DOHH2 (cell line): ENCODE results near the gene MC2R.

ENCODE experiments used
- H3F3A ChIP-seq: fragments of 200-600 bp; sonication (generic), shearing (Covaris generic); 2 replicates; pipeline ENCODE4 v1.6.0; 2016; ENCODE audit warnings: antibody characterized with exemption, mild to moderate bottlenecking; ENCODE audit not compliant: control insufficient read depth, insufficient read depth
- H3K27ac ChIP-seq: fragments of 200-600 bp; sonication (generic); 2 replicates; pipeline ENCODE4 v1.5.1; 2014; ENCODE audit warnings: low read depth, mild to moderate bottlenecking, low read length, moderate library complexity
- H3K27me3 ChIP-seq: fragments of 200-600 bp; sonication (generic); 2 replicates; pipeline ENCODE4 v1.6.1; 2014; ENCODE audit warnings: mild to moderate bottlenecking, low read length, mixed read lengths; ENCODE audit not compliant: control insufficient read depth
- H3K36me3 ChIP-seq: fragments of 200-600 bp; sonication (generic); 2 replicates; pipeline ENCODE4 v1.6.1; 2014; ENCODE audit warnings: mild to moderate bottlenecking, low read length, moderate library complexity, mixed read lengths; ENCODE audit not compliant: control insufficient read depth
- H3K4me1 ChIP-seq: fragments of 200-600 bp; sonication (generic); 2 replicates; pipeline ENCODE4 v1.6.1; 2014; ENCODE audit warnings: mild to moderate bottlenecking, low read length, mixed read lengths; ENCODE audit not compliant: control insufficient read depth
- H3K4me2 ChIP-seq: fragments of 200-600 bp; sonication (generic); 2 replicates; pipeline ENCODE4 v1.6.0; 2014; ENCODE audit warnings: mild to moderate bottlenecking, low read length, moderate library complexity
- H3K4me3 ChIP-seq: fragments of 200-600 bp; sonication (generic); 2 replicates; pipeline ENCODE4 v1.5.1; 2014; ENCODE audit warnings: mild to moderate bottlenecking, low read length, mixed read lengths
- H3K79me2 ChIP-seq: fragments of 200-600 bp; sonication (generic); 2 replicates; pipeline ENCODE4 v1.6.1; 2014; ENCODE audit warnings: mild to moderate bottlenecking, low read length, mixed read lengths; ENCODE audit not compliant: control insufficient read depth
- H3K9me2 ChIP-seq: fragments of 200-600 bp; sonication (generic); replicated peaks from 2 replicates; pipeline ENCODE4 v1.6.1; 2014; ENCODE audit warnings: mild to moderate bottlenecking, low read length, mixed read lengths; ENCODE audit not compliant: control insufficient read depth
- H3K9me3 ChIP-seq: fragments of 200-600 bp; sonication (generic); 2 replicates; pipeline ENCODE4 v1.6.1; 2014; ENCODE audit warnings: antibody characterized with exemption, low read length, mixed read lengths; ENCODE audit not compliant: control insufficient read depth, insufficient read depth
- H4K20me1 ChIP-seq: fragments of 200-600 bp; sonication (generic); 2 replicates; pipeline ENCODE4 v1.6.0; 2014; ENCODE audit warnings: low read depth, mild to moderate bottlenecking, antibody characterized with exemption, low read length, moderate library complexity; ENCODE audit not compliant: control insufficient read depth, insufficient read depth
- EZH2phosphoT487 ChIP-seq: fragments of 200-600 bp; sonication (generic); IDR thresholded peaks from 2 replicates; pipeline ENCODE4 v1.6.1; 2017; ENCODE audit warnings: borderline replicate concordance, mild to moderate bottlenecking, antibody characterized with exemption, low read length, moderate library complexity, mixed read lengths
- TF ChIP-seq, protein P1 (sequence below): fragments of 200-600 bp; sonication (generic); IDR thresholded peaks from one replicate; pipeline ENCODE4 v1.5.1; 2014; ENCODE audit warnings: antibody characterized with exemption, mild to moderate bottlenecking, low read depth, low read length; ENCODE audit not compliant: poor library complexity, severe bottlenecking

MC2R gene

DNA sequence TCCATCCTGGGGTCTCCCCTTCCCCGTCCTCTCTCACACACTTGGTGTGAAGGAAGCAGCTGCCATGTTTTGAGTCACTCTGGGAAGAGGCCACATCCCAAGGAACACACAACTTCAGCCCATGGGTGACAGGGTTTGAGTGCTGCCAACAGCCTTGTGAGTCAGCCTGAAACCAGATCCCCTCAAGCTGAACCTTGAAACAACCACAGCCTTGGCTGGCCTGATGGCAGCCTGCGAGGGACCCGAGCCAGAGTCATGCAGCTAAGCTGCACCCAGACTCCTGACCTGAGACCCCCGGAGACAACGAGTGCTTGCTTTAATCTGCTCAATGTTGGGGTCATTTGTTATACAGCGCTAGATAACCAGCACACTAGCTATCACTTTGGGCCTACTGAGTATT is 19.3 kb upstream of the MC2R start:
- Histone ChIP-seq H3K27ac (no peak overlapping the region), H4K20me1 (no peaks in the 10 kb centered on the region), H3K4me3 (no peak overlapping the region), H3K4me2 (no peak overlapping the region), H3K9me3 (no peaks in the 10 kb centered on the region), H3F3A (no peaks in the 10 kb centered on the region), H3K79me2 (no peaks in the 10 kb centered on the region), H3K4me1 (no peaks in the 10 kb centered on the region), H3K9me2 (no peaks in the 10 kb centered on the region), H3K36me3 (no peaks in the 10 kb centered on the region), H3K27me3 (no peaks in the 10 kb centered on the region)
- TF ChIP-seq, protein P1, sequence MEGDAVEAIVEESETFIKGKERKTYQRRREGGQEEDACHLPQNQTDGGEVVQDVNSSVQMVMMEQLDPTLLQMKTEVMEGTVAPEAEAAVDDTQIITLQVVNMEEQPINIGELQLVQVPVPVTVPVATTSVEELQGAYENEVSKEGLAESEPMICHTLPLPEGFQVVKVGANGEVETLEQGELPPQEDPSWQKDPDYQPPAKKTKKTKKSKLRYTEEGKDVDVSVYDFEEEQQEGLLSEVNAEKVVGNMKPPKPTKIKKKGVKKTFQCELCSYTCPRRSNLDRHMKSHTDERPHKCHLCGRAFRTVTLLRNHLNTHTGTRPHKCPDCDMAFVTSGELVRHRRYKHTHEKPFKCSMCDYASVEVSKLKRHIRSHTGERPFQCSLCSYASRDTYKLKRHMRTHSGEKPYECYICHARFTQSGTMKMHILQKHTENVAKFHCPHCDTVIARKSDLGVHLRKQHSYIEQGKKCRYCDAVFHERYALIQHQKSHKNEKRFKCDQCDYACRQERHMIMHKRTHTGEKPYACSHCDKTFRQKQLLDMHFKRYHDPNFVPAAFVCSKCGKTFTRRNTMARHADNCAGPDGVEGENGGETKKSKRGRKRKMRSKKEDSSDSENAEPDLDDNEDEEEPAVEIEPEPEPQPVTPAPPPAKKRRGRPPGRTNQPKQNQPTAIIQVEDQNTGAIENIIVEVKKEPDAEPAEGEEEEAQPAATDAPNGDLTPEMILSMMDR, result no peak
- TF ChIP-seq EZH2phosphoT487, result no peak

DNA sequence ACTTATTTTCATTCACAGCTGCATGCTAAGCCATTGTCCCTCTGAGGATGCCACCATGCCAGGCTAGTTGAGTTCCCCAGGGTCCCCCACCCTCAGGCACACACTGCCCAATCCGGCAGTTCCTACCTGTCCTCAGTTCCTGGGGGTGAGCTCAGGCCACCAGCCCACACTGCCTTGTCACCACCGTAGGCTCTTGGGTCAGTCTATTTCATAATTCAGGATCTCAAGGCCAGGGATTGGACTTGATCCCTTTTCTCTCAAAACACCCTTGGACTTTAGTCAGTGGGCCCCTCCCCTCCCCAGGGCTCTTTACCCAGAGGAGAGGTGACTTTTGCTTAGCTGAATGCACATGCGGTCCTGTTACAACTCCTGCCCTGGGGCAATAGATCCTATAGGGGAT is 18.7 kb upstream of the MC2R start:
- H3K27ac ChIP-seq, result no peak overlapping the region

DNA sequence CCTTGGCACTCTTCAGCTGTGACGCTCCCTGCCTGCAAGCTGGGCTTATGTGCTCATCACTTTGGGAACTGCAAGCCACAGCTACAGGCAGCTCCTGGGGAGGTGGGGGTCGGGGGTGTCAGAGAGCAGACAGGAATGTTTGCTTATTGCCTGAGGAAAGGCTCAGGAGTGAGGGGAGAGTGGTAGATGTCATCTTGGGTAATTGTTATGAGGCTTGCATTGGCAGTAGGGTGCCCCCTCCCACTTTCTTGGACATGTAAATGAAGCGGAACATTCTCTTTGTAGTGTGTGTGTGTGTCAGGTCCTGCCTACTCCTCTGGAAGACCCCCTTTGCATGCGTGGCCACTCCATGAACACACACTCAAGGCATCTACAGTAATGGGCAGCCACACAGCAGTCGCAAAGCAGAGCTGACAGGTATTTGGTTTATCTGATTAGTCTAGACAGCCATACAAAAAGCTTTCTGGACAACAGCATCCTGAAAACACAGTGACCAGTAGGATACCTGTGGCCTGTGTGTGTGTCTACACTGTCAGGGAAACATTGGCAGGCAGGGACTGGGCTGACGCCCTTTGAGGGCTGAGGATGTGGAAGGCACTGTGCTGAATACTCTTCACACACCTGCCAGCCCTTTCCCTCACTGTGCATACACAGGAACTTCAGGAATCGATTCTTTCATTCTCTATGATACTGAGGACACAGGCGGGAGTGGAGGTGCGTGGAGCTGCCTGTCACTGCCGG is 17.1 kb upstream of the MC2R start:
- Histone ChIP-seq H3K4me2 (no peak overlapping the region), H3F3A (no peaks in the 10 kb centered on the region), H3K36me3 (no peaks in the 10 kb centered on the region), H3K9me3 (no peaks in the 10 kb centered on the region), H3K27ac (no peak overlapping the region), H3K4me3 (no peak overlapping the region), H3K4me1 (no peaks in the 10 kb centered on the region), H3K79me2 (no peaks in the 10 kb centered on the region), H4K20me1 (no peaks in the 10 kb centered on the region), H3K27me3 (no peaks in the 10 kb centered on the region), H3K9me2 (no peaks in the 10 kb centered on the region)
- TF ChIP-seq, protein P1, result no peak
- TF ChIP-seq EZH2phosphoT487, result no peak

More for the DNA sequence above, 18.7 kb upstream of the MC2R start:
- Histone ChIP-seq H3K4me3 (no peak overlapping the region), H3K79me2 (no peaks in the 10 kb centered on the region), H4K20me1 (no peaks in the 10 kb centered on the region), H3K4me1 (no peaks in the 10 kb centered on the region), H3F3A (no peaks in the 10 kb centered on the region), H3K36me3 (no peaks in the 10 kb centered on the region), H3K9me2 (no peaks in the 10 kb centered on the region), H3K27me3 (no peaks in the 10 kb centered on the region), H3K9me3 (no peaks in the 10 kb centered on the region), H3K4me2 (no peak overlapping the region)
- TF ChIP-seq, protein P1, result no peak
- no peak for TF ChIP-seq EZH2phosphoT487
